HG03558 (cell line): ENCODE results near the gene FILIP1.
"Not testable (repeated sequence)": the region's sequence is repeated elsewhere in the genome, so short reads cannot be mapped to it uniquely, and the experiment has no call there.

Experiments used
- ATAC-seq: cut with Tn5 transposase; IDR thresholded peaks from one replicate; pipeline ENCODE4 v1.9.1; 2021; ENCODE audit warnings: moderate number of reproducible peaks; ENCODE audit not compliant: unreplicated experiment; ENCODE audit errors: extremely low read depth

The FILIP1 gene

GRCh38 chr6:75422024-75422639, 71.5 kb downstream of the FILIP1 start:
- ATAC-seq = no peak

GRCh38 chr6:75421316-75422023, 72.1 kb downstream of the FILIP1 start:
- ATAC-seq = no peak

GRCh38 chr6:75419980-75420379, 73.6 kb downstream of the FILIP1 start:
- ATAC-seq = no peak

- no peak for ATAC-seq
Measured at GRCh38 chr6:75419416-75419815, 74.2 kb downstream of the FILIP1 start.

GRCh38 chr6:75418233-75418632, 75.4 kb downstream of the FILIP1 start:
- ATAC-seq = peak; percentile 75

GRCh38 chr6:75416443-75416842, 77.2 kb downstream of the FILIP1 start:
- ATAC-seq = no peak

GRCh38 chr6:75415804-75416203, 77.8 kb downstream of the FILIP1 start:
- no peak for ATAC-seq

- ATAC-seq = no peak
Measured at GRCh38 chr6:75414445-75415021, 79.1 kb downstream of the FILIP1 start.

- ATAC-seq = no peak
Measured at GRCh38 chr6:75412969-75413662, 80.5 kb downstream of the FILIP1 start.

- not testable (repeated sequence) for ATAC-seq
Measured at GRCh38 chr6:75410564-75410963, 83.0 kb downstream of the FILIP1 start.

GRCh38 chr6:75409928-75410327, 83.7 kb downstream of the FILIP1 start:
- ATAC-seq = no peak

GRCh38 chr6:75409286-75409685, 84.3 kb downstream of the FILIP1 start:
- ATAC-seq = no peak

GRCh38 chr6:75403563-75404080, 90.0 kb downstream of the FILIP1 start:
- no peak for ATAC-seq

- no peak for ATAC-seq
Measured at GRCh38 chr6:75402296-75402695, 91.3 kb downstream of the FILIP1 start.

GRCh38 chr6:75397656-75398465, 95.7 kb downstream of the FILIP1 start:
- no peak for ATAC-seq

GRCh38 chr6:75397171-75397570, 96.4 kb downstream of the FILIP1 start:
- no peak for ATAC-seq

- no peak for ATAC-seq
Measured at GRCh38 chr6:75396005-75396800, 97.4 kb downstream of the FILIP1 start.

- ATAC-seq = no peak
Measured at GRCh38 chr6:75393806-75394205, 99.8 kb downstream of the FILIP1 start.

- no peak for ATAC-seq
Measured at GRCh38 chr6:75391276-75391675, 102.3 kb downstream of the FILIP1 start.
